Measurements from ENCODE around the gene ITIH5. TPM values are rescaled to one million over a fixed set of nuclear protein-coding genes. Genes with fewer than 3 reads are reported as not detected.

The ITIH5 gene
- polyA plus RNA-seq, 3 donors, result not detected

DNA sequence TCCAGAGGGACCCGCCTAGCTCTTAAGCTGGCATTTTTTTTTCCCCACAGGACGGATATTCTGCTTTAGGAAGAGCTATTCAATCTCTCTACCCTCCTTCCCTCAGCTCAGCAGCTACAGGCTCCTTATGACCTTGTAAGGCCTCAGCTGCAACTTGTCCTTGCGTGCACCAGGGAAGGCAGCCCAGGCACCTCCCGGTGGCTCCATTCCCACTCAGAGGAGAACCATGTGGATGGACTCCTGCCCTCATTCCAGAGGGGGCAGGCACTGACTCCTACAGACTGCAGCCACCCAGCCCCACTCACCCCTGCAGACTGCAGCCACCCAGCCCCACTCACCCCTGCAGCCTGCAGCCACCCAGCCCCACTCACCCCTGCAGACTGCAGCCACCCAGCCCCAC, 73.7 kb downstream of the ITIH5 start:
- no peaks in the 10 kb centered on the region for H3K27me3 ChIP-seq (ENCODE audit: control insufficient read depth in 2 of 2, insufficient read depth in 2 of 2, low read length in 2 of 2)
- no peaks in the 10 kb centered on the region for H4K20me1 ChIP-seq (ENCODE audit: insufficient read depth, low read length)
- H3K4me1 Mint-ChIP-seq, result peaks cover 3% of the 10 kb centered on the region
- H3K4me3 ChIP-seq (replicated peaks in 1 of 3; ENCODE audit: low read depth in 2 of 3, low read length in 3 of 3), result no peak overlapping the region
- no peak overlapping the region for H3K27ac ChIP-seq (ENCODE audit: low read depth in 1 of 2, low read length in 2 of 2)
- WGBS (ENCODE audit: insufficient coverage), result 89% methylated on average over 4 of the region's 4 CpGs
- TF ChIP-seq, protein P1, sequence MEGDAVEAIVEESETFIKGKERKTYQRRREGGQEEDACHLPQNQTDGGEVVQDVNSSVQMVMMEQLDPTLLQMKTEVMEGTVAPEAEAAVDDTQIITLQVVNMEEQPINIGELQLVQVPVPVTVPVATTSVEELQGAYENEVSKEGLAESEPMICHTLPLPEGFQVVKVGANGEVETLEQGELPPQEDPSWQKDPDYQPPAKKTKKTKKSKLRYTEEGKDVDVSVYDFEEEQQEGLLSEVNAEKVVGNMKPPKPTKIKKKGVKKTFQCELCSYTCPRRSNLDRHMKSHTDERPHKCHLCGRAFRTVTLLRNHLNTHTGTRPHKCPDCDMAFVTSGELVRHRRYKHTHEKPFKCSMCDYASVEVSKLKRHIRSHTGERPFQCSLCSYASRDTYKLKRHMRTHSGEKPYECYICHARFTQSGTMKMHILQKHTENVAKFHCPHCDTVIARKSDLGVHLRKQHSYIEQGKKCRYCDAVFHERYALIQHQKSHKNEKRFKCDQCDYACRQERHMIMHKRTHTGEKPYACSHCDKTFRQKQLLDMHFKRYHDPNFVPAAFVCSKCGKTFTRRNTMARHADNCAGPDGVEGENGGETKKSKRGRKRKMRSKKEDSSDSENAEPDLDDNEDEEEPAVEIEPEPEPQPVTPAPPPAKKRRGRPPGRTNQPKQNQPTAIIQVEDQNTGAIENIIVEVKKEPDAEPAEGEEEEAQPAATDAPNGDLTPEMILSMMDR (IDR thresholded peaks at IDR 0.05), result no peak
- DNase-seq, result no peak
- no peak overlapping the region for H3K27ac Mint-ChIP-seq
- intact Hi-C loops (cut with micrococcal nuclease), result no loop called here
- no peak overlapping the region for H3K4me3 Mint-ChIP-seq
- no peak overlapping the region for H3K4me2 ChIP-seq (replicated peaks; ENCODE audit: extremely low read depth, low read length, poor library complexity, severe bottlenecking)
- no peaks in the 10 kb centered on the region for H3K36me3 ChIP-seq (replicated peaks in 1 of 2; ENCODE audit: control insufficient read depth in 1 of 2, insufficient read depth in 2 of 2, low read length in 2 of 2)
- H3K9me3 ChIP-seq (replicated peaks in 1 of 2; ENCODE audit: control insufficient read depth in 1 of 2, insufficient read depth in 1 of 2, low read length in 2 of 2), result no peaks in the 10 kb centered on the region
- no peaks in the 10 kb centered on the region for H3K4me1 ChIP-seq (ENCODE audit: control insufficient read depth in 1 of 2, insufficient read depth in 2 of 2, low read length in 2 of 2)
- no peak overlapping the region for H2AFZ ChIP-seq (ENCODE audit: insufficient read depth, low read depth, low read length, poor library complexity, severe bottlenecking)
- H3K36me3 Mint-ChIP-seq, result no peaks in the 10 kb centered on the region
- no peak overlapping the region for H3K9ac ChIP-seq (ENCODE audit: insufficient read depth, low read length, poor library complexity, severe bottlenecking)
- peaks cover 0 to 1% (median 0%) of the 10 kb centered on the region in 7 donors for H3K9me3 Mint-ChIP-seq
- H3K79me2 ChIP-seq (ENCODE audit: insufficient read depth, low read length), result no peaks in the 10 kb centered on the region
- peaks cover 0 to 9% (median 7%) of the 10 kb centered on the region in 3 donors for H3K27me3 Mint-ChIP-seq (ENCODE audit: low read depth in 3 of 3)

DNA sequence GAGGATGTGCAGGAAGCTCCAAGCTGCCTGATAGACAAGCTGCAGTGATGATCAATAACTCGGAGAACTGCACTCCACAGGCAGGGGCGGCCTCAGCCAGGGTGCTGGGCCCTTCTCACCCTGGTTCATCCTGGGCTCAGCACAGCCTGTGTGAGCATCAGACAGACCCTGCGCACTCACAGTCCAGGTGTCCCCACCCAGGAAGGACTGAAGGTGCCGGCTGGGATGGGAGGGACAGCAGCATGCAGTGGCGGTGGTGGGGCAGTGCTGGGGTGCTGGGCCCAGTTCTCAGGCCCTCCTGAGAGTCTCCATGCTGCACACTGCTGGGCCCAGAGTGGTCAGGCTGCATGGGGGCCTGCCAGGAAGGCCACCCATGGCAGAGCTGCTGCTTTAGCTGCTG, 74.1 kb downstream of the ITIH5 start:
- 92% methylated on average over 5 of the region's 5 CpGs for WGBS (ENCODE audit: insufficient coverage)
- H3K27me3 Mint-ChIP-seq (ENCODE audit: low read depth in 3 of 3), result peaks cover 0 to 9% (median 7%) of the 10 kb centered on the region in 3 donors
- Histone ChIP-seq H3K27ac (ENCODE audit: low read depth in 1 of 2, low read length in 2 of 2) (no peak overlapping the region), H3K79me2 (ENCODE audit: insufficient read depth, low read length) (no peaks in the 10 kb centered on the region), H3K4me3 (replicated peaks in 1 of 3; ENCODE audit: low read depth in 2 of 3, low read length in 3 of 3) (no peak overlapping the region), H3K27me3 (ENCODE audit: control insufficient read depth in 2 of 2, insufficient read depth in 2 of 2, low read length in 2 of 2) (no peaks in the 10 kb centered on the region), H3K9me3 (replicated peaks in 1 of 2; ENCODE audit: control insufficient read depth in 1 of 2, insufficient read depth in 1 of 2, low read length in 2 of 2) (no peaks in the 10 kb centered on the region), H3K4me2 (replicated peaks; ENCODE audit: extremely low read depth, low read length, poor library complexity, severe bottlenecking) (no peak overlapping the region), H3K9ac (ENCODE audit: insufficient read depth, low read length, poor library complexity, severe bottlenecking) (no peak overlapping the region), H3K36me3 (replicated peaks in 1 of 2; ENCODE audit: control insufficient read depth in 1 of 2, insufficient read depth in 2 of 2, low read length in 2 of 2) (no peaks in the 10 kb centered on the region), H4K20me1 (ENCODE audit: insufficient read depth, low read length) (no peaks in the 10 kb centered on the region), H2AFZ (ENCODE audit: insufficient read depth, low read depth, low read length, poor library complexity, severe bottlenecking) (no peak overlapping the region), H3K4me1 (ENCODE audit: control insufficient read depth in 1 of 2, insufficient read depth in 2 of 2, low read length in 2 of 2) (no peaks in the 10 kb centered on the region)
- no peak overlapping the region for H3K4me3 Mint-ChIP-seq
- H3K36me3 Mint-ChIP-seq, result no peaks in the 10 kb centered on the region
- intact Hi-C loops (cut with micrococcal nuclease), result no loop called here
- peaks cover 0 to 1% (median 0%) of the 10 kb centered on the region in 7 donors for H3K9me3 Mint-ChIP-seq
- no peak for DNase-seq
- no peak overlapping the region for H3K27ac Mint-ChIP-seq
- TF ChIP-seq, protein P1 (IDR thresholded peaks at IDR 0.05), result no peak
- peaks cover 3% of the 10 kb centered on the region for H3K4me1 Mint-ChIP-seq
